ENCODE measurements around the gene C14orf39.

Gene C14orf39

GRCh38 chr14:60485598-60486251 lies at the start of gene C14orf39:
Gene C14orf39 (minus strand): TSS chr14:60486063. CDS start chr14:60485078, 985 bp downstream.
- DNase-seq = no peak

GRCh38 chr14:60532442-60532841 lies 46.6 kb upstream of the C14orf39 start:
- DNase-seq = no peak

- DNase-seq = no peak
Measured at GRCh38 chr14:60515511-60516289, 29.8 kb upstream of the C14orf39 start.

- DNase-seq = no peak
Measured at GRCh38 chr14:60514741-60515491, 29.1 kb upstream of the C14orf39 start.

GRCh38 chr14:60514378-60514740 lies 28.5 kb upstream of the C14orf39 start:
- DNase-seq = no peak

GRCh38 chr14:60512973-60513571 lies 27.2 kb upstream of the C14orf39 start:
- DNase-seq = no peak

- DNase-seq = no peak
Measured at GRCh38 chr14:60512126-60512525, 26.3 kb upstream of the C14orf39 start.

- DNase-seq = no peak
Measured at GRCh38 chr14:60510951-60511599, 25.2 kb upstream of the C14orf39 start.

GRCh38 chr14:60510254-60510950 lies 24.5 kb upstream of the C14orf39 start:
- no peak for DNase-seq

- no peak for DNase-seq
Measured at GRCh38 chr14:60509438-60510253, 23.8 kb upstream of the C14orf39 start.

GRCh38 chr14:60508707-60509437 lies 23.0 kb upstream of the C14orf39 start, which contains the start of gene SIX6:
Gene SIX6 (plus strand): TSS chr14:60509146. CDS start chr14:60509399, 253 bp downstream.
- no peak for DNase-seq

GRCh38 chr14:60508363-60508706 lies 22.5 kb upstream of the C14orf39 start:
- no peak for DNase-seq

GRCh38 chr14:60506985-60507829 lies 21.3 kb upstream of the C14orf39 start:
- no peak for DNase-seq

- DNase-seq = no peak
Measured at GRCh38 chr14:60506462-60506984, 20.7 kb upstream of the C14orf39 start.

GRCh38 chr14:60506010-60506409 lies 20.1 kb upstream of the C14orf39 start:
- no peak for DNase-seq

- DNase-seq = no peak
Measured at GRCh38 chr14:60505448-60505847, 19.6 kb upstream of the C14orf39 start.

- no peak for DNase-seq
Measured at GRCh38 chr14:60502541-60502940, 16.7 kb upstream of the C14orf39 start.

- no peak for DNase-seq
Measured at GRCh38 chr14:60495946-60496345, 10.1 kb upstream of the C14orf39 start.

- no peak for DNase-seq
Measured at GRCh38 chr14:60490270-60490669, 4.4 kb upstream of the C14orf39 start.
